ENCODE measurements around the gene OR2A2.

OR2A2 gene

DNA sequence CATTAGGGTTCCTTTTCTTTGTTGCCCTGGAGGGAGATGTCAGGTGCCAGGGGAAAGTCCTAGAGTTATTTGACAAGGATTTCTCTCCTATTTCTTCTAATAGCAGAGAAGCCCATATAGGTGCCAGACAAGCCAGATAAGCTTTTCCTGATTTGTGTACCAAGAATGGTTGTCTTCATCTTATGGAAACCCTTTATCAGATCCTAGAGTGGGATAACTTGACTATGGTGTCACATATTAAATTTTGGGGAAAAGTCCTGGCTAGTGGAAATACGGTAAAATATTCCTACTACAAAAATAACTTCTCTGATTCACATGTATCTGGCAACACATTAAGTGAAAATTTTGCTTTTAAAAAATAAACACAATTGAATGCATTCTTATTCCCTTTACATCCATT is 22.2 kb upstream of the OR2A2 start:
- no peak overlapping the region for H3K4me3 ChIP-seq
- no peak for DNase-seq (ENCODE audit: low spot score)
- TF ChIP-seq, protein P1, sequence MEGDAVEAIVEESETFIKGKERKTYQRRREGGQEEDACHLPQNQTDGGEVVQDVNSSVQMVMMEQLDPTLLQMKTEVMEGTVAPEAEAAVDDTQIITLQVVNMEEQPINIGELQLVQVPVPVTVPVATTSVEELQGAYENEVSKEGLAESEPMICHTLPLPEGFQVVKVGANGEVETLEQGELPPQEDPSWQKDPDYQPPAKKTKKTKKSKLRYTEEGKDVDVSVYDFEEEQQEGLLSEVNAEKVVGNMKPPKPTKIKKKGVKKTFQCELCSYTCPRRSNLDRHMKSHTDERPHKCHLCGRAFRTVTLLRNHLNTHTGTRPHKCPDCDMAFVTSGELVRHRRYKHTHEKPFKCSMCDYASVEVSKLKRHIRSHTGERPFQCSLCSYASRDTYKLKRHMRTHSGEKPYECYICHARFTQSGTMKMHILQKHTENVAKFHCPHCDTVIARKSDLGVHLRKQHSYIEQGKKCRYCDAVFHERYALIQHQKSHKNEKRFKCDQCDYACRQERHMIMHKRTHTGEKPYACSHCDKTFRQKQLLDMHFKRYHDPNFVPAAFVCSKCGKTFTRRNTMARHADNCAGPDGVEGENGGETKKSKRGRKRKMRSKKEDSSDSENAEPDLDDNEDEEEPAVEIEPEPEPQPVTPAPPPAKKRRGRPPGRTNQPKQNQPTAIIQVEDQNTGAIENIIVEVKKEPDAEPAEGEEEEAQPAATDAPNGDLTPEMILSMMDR (IDR thresholded peaks at IDR 0.05), result no peak
- no peak overlapping the region for H3K27ac ChIP-seq

DNA sequence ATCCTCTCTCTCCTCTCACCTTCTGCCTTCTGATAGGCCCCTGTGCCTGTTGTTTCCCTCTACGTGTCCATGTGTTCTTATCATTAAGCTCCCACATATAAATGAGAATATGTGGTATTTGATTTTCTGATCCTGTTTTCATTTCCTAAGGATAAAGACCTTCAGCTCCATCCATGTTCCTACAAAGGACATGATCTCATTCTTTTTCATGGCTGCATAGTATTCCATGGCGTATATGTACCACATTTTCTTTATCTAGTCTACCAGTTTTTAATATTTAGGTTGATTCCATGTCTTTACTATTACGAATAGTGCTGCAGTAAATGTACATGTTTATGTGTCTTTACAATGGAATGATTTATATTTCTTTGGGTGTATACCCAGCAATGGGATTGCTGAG is 18.7 kb upstream of the OR2A2 start:
- Histone ChIP-seq H3K27ac (no peak overlapping the region), H3K4me3 (no peak overlapping the region)
- no peak for DNase-seq (ENCODE audit: low spot score)
- TF ChIP-seq, protein P1 (IDR thresholded peaks at IDR 0.05), result no peak

DNA sequence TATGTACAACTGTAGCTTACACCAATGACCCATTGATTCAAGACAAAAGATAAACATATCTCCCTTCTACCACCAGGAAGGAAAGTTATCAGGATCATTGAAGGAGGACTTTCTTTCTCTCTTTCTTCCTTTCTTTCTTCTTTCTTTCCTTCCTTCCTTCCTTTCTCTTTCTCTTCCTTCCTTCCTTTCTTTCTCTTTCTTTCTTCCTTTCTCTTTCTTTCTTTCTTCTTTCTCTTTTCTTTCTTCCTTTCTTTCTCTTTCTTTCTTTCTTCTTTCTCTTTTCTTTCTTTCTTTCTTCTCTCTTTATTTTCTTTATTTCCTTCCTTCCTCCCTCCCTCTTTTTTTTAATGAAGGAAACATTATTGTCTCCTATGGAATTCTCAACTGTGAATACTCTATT is 10.6 kb upstream of the OR2A2 start:
- DNase-seq (ENCODE audit: low spot score), result no peak
- H3K27ac ChIP-seq, result no peak overlapping the region
- no peak overlapping the region for H3K4me3 ChIP-seq
- TF ChIP-seq, protein P1 (IDR thresholded peaks at IDR 0.05), result no peak

DNA sequence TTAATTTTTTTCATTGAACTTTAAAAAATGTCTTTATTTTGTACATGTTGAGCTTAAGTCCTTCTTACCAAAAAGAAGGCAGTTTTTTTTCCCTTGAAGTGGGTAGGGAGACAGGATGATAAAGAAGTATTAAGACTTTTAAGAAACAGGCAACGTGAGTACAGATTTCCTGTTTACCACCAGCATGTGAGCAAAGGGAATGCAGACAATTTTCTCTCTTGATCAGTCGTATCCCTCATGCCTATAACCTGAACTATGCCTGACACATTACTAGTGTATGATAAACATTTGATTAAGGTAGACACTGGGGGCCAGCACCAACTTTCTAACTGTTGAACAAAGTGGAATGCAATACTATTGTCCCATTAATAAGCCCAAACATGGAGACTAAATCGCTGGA is 8.8 kb upstream of the OR2A2 start:
- TF ChIP-seq, protein P1 (IDR thresholded peaks at IDR 0.05), result no peak
- Histone ChIP-seq H3K27ac (no peak overlapping the region), H3K4me3 (no peak overlapping the region)
- DNase-seq (ENCODE audit: low spot score), result no peak

DNA sequence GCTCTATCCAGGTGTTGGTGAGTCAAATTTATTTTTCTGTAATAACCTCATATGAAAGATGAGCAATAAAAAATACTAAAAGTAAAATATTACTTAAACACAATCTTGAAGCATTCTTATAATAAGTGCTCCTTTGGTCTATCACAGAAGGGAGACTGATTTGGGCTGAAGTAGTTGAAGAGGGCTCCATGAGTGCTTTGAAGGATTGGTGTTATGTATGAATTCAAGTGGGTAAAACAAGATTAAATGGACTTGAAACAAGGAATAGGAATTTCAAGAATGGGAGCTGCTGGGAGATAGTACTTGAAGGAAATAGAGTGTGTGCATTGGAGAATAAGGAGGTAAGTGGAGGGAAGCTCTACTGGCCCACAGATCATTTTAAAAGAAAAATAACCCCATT is 7.3 kb upstream of the OR2A2 start:
- Histone ChIP-seq H3K4me3 (no peak overlapping the region), H3K27ac (no peak overlapping the region)
- DNase-seq (ENCODE audit: low spot score), result no peak
- TF ChIP-seq, protein P1 (IDR thresholded peaks at IDR 0.05), result no peak

DNA sequence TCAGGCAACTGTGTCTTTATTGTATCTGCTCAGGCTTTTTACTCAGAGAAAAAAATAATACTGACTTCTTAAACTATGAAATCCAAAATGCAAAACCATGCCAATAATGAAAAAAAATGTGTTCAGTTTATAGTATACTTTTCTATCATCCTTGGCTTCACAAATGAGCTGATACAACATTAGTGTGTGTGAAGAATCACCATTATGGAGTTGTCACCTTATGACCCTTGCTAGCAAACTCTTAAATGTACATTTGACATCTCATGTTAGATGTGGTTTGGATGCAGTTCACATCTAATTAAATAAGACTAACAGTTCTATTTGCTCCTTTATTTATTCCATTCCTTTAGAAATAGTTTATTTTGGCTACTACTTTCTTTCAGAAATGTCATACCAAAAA is 4.2 kb upstream of the OR2A2 start:
- no peak overlapping the region for H3K4me3 ChIP-seq
- no peak overlapping the region for H3K27ac ChIP-seq
- no peak for DNase-seq (ENCODE audit: low spot score)
- TF ChIP-seq, protein P1 (IDR thresholded peaks at IDR 0.05), result no peak

DNA sequence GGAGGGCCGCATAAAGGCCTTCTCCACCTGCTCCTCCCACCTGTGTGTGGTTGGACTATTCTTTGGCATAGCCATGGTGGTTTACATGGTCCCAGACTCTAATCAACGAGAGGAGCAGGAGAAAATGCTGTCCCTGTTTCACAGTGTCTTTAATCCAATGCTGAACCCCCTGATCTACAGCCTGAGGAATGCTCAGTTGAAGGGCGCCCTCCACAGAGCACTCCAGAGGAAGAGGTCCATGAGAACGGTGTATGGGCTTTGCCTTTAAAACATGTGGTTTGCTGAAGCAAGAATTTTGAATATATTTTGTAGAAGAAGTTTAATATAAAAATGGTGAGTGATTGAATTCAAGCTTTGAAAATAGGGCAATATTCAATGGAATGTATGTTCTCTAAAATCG is 889 bp downstream of the OR2A2 start:
- Histone ChIP-seq H3K4me3 (no peak overlapping the region), H3K27ac (no peak overlapping the region)
- TF ChIP-seq, protein P1 (IDR thresholded peaks at IDR 0.05), result no peak
- no peak for DNase-seq (ENCODE audit: low spot score)

Measured in coronary artery (tissue), 2 donors.